ENCODE data around the gene SS18L1. TPM values are rescaled to one million over a fixed set of nuclear protein-coding genes. Genes with fewer than 3 reads are reported as not detected.

The SS18L1 gene
- polyA plus RNA-seq, 1 of the 3 experiments (the other 2 are of a cell fraction), result 10.7 TPM

- no peak for DNase-seq
- Histone ChIP-seq H3K9me2 (no peaks in the 10 kb centered on the region), H3K27ac (ENCODE audit: low read depth in 2 of 2, low read length in 1 of 2) (no peak overlapping the region), H3K4me2 (no peak overlapping the region), H3K9me3 (no peaks in the 10 kb centered on the region), H3F3A (replicated peaks; ENCODE audit: insufficient read depth) (no peaks in the 10 kb centered on the region), H3K4me3 (ENCODE audit: low read depth in 2 of 2, low read length in 1 of 2) (no peak overlapping the region), H3K36me3 (replicated peaks in 1 of 2; ENCODE audit: control insufficient read depth in 1 of 2, insufficient read depth in 2 of 2, low read length in 1 of 2) (peaks cover 22 to 59% of the 10 kb centered on the region in 2 experiments), H2AFZ (ENCODE audit: low read depth) (no peak overlapping the region), H4K20me1 (ENCODE audit: insufficient read depth) (no peaks in the 10 kb centered on the region), H3K9ac (no peak overlapping the region), H3K4me1 (ENCODE audit: control insufficient read depth in 1 of 2, insufficient read depth in 2 of 2, low read depth in 1 of 2, low read length in 1 of 2) (no peaks in the 10 kb centered on the region), H3K79me2 (ENCODE audit: insufficient read depth) (peaks cover 2% of the 10 kb centered on the region; the same call in 1 of the 2 replicates), H3K27me3 (ENCODE audit: insufficient read depth) (no peaks in the 10 kb centered on the region)
- ChIA-PET POLR2A (no interaction called here), CTCF (interaction anchor here (0.7 to 1.8 kb wide), 4 partner anchors 39 to 186 kb away, joined by 3 to 5 read pairs (median 3); no protein-coding TSS in a partner anchor)
- TF ChIP-seq TEAD4 (IDR thresholded peaks at IDR 0.05; ENCODE audit: borderline replicate concordance, insufficient read depth) (no peak), IRF3 (IDR thresholded peaks at IDR 0.05; ENCODE audit: low read depth, low read length) (no peak), GATA2 (CRISPR knock-in tag; IDR thresholded peaks at IDR 0.05) (no peak), RFX5 (IDR thresholded peaks at IDR 0.05; ENCODE audit: low read length) (no peak), CTCF (IDR thresholded peaks at IDR 0.05) (no peak), EZH2phosphoT487 (IDR thresholded peaks at IDR 0.05; ENCODE audit: borderline replicate concordance, low read depth) (no peak)
- 93% methylated on average over 9 of the region's 9 CpGs for WGBS (ENCODE audit: low lambda C conversion rate)
Observed at GRCh38 chr20:62197311-62197710, 53.7 kb downstream of the SS18L1 start.

GRCh38 chr20:62197801-62198200 is 54.2 kb downstream of the SS18L1 start:
- H3K9me2 ChIP-seq, result no peaks in the 10 kb centered on the region
- no peaks in the 10 kb centered on the region for H3F3A ChIP-seq (replicated peaks; ENCODE audit: insufficient read depth)
- no peak overlapping the region for H3K27ac ChIP-seq (ENCODE audit: low read depth in 2 of 2, low read length in 1 of 2)
- no peaks in the 10 kb centered on the region for H3K27me3 ChIP-seq (ENCODE audit: insufficient read depth)
- H2AFZ ChIP-seq (ENCODE audit: low read depth), result no peak overlapping the region
- H3K4me3 ChIP-seq (ENCODE audit: low read depth in 2 of 2, low read length in 1 of 2), result no peak overlapping the region
- TF ChIP-seq FOSL2 (IDR thresholded peaks at IDR 0.05; ENCODE audit: borderline replicate concordance, low read depth), result no peak
- TF ChIP-seq SIN3A (IDR thresholded peaks at IDR 0.05; ENCODE audit: borderline replicate concordance, low read depth, low read length), result no peak
- TF ChIP-seq EP300 (IDR thresholded peaks at IDR 0.05; ENCODE audit: borderline replicate concordance in 1 of 2, low read depth in 1 of 2, low read length in 1 of 2), result no peak
- TF ChIP-seq ZBTB33 (IDR thresholded peaks at IDR 0.05; ENCODE audit: borderline replicate concordance, low read depth), result no peak
- no peak for TF ChIP-seq GABPA (IDR thresholded peaks at IDR 0.05; ENCODE audit: low read depth)
- no peak for TF ChIP-seq RFX5 (IDR thresholded peaks at IDR 0.05; ENCODE audit: low read length)
- H3K9ac ChIP-seq, result no peak overlapping the region
- ChIA-PET POLR2A (interaction anchor here (0.6 kb wide), 1 partner anchor 26 kb away, joined by 3 read pairs; no protein-coding TSS in a partner anchor), CTCF (interaction anchor here (0.7 to 1.8 kb wide), 4 partner anchors 41 to 187 kb away, joined by 3 to 5 read pairs (median 3); no protein-coding TSS in a partner anchor)
- H3K4me1 ChIP-seq (ENCODE audit: control insufficient read depth in 1 of 2, insufficient read depth in 2 of 2, low read depth in 1 of 2, low read length in 1 of 2), result no peaks in the 10 kb centered on the region
- H3K4me2 ChIP-seq, result no peak overlapping the region
- DNase-seq, result no peak
- H3K36me3 ChIP-seq (replicated peaks in 1 of 2; ENCODE audit: control insufficient read depth in 1 of 2, insufficient read depth in 2 of 2, low read length in 1 of 2), result peaks cover 22 to 60% of the 10 kb centered on the region in 2 experiments
- no peaks in the 10 kb centered on the region for H4K20me1 ChIP-seq (ENCODE audit: insufficient read depth)
- 98% methylated on average over 14 of the region's 18 CpGs for WGBS (ENCODE audit: low lambda C conversion rate)
- no peaks in the 10 kb centered on the region for H3K9me3 ChIP-seq
- no peaks in the 10 kb centered on the region; the same call in 1 of the 2 replicates for H3K79me2 ChIP-seq (ENCODE audit: insufficient read depth)

Measured in SK-N-SH (cell line).